GM12873 (cell line): ENCODE measurements around the gene AMBRA1.

ENCODE experiments used
- CTCF ChIP-seq: IDR thresholded peaks from 2 replicates; pipeline ENCODE4 v1.5.1; 2012; ENCODE audit warnings: low read depth, mild to moderate bottlenecking, moderate library complexity, low read length, control low read depth; ENCODE audit not compliant: insufficient read depth; ENCODE audit errors: missing control alignments

The AMBRA1 gene

DNA sequence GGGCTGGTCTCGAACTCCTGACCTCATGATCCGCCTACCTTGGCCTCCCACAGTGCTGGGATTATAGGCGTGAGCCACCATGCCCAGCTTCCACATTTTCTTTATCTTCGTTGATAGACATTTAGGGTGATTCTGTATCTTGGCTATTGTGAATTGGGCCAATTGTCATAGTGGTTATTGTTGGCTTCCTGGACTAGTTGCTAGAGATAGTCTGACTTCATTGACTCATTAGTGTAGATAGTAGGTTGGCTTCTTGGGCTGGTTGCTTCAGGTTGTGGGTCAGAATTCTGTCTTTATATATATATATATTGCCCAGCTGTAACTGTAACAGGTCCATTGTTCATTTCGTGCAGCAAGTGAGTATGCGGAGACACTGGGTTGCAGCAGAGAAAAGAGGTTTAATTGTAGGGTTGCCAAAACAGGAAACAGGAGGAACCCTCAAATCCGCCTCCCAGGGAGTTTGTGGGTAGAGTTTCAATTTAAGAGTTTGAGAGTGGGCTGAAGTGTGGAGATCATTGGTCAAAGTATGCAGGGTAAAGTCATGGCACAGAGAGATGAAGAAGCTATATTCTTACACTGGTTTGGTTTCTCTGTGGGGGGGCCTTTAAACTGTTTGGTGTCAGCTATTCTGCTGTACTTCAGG is 45.5 kb upstream of the AMBRA1 start:
- no peak for TF ChIP-seq CTCF

GRCh38 chr11:46637546-46637945 is 43.7 kb upstream of the AMBRA1 start:
- no peak for TF ChIP-seq CTCF

DNA sequence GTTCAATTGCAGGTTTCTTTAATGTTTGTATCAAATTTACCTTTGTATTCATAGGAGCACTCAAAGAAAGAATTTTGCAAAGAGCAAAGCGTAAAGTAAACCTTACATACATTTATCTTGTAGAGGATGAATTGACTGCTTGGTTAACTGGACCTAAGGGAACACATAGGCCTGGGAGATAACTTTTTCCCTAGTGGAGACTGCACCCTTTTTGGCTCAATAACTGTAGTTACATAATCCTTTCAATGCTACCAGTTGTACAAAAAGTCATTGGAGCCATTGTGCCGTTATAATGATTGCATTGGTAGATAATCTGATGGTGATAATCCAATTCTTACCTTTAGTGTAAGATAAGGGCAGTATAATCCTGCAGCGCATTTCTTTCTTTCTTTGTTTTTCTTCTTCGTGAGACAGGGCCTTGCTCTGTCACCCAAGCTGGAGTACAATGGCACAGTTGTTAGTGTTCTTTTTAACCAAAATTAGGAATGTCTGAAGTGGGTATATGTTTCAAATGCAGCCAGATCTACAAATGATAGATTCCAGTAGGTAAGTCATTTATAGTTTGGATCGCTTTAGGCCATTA is 41.8 kb upstream of the AMBRA1 start:
- TF ChIP-seq CTCF = no peak

GRCh38 chr11:46633291-46634217 is 39.7 kb upstream of the AMBRA1 start:
- TF ChIP-seq CTCF = no peak

- TF ChIP-seq CTCF = no peak
These were observed 38.7 kb upstream of the AMBRA1 start for GRCh38 chr11:46632502-46632901.

DNA sequence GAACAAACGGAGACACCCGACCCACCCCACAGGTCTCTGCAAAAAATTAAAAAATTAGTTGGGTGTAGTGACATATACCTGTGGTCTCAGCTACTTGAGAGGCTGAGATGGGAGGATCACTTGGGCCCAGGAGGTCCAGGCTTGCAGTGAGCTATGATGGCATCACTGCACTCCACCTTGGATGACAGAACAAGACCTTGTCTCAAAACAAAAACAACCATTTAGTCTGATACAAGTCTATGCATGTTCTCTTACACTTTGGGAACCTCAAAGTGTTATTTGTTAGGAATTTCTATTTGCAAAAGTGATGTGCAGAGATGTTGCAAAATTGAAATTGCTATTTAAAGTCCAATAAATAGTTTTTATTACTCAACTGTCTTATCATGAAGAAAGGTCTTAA is 37.9 kb upstream of the AMBRA1 start:
- no peak for TF ChIP-seq CTCF

GRCh38 chr11:46630237-46630636 is 36.4 kb upstream of the AMBRA1 start:
- no peak for TF ChIP-seq CTCF
